ENCODE data around the gene CAVIN2. TPM values are rescaled to one million over a fixed set of nuclear protein-coding genes. Genes with fewer than 3 reads are reported as not detected.

The CAVIN2 gene
- total and polyA plus RNA-seq, 9 of the 15 experiments (the other 6 are each of a cell fraction or from before 2014, with no cell fraction given): 20.6 to 92.4 (median 69.0) TPM

GRCh38 chr2:191848771-191849767 is 2.2 kb upstream of the CAVIN2 start (continued):
- TF ChIP-seq CEBPZ (IDR thresholded peaks at IDR 0.05; ENCODE audit: borderline replicate concordance, low read depth, low read length): no peak
- no peak for TF ChIP-seq HMG20B (CRISPR knock-in tag; IDR thresholded peaks at IDR 0.05)
- TF ChIP-seq TGIF2 (CRISPR knock-in tag; IDR thresholded peaks at IDR 0.05): no peak
- no peak for TF ChIP-seq CEBPB (tag; IDR thresholded peaks at IDR 0.05)
- no peak for TF ChIP-seq ZNF347 (CRISPR knock-in tag; IDR thresholded peaks at IDR 0.05; ENCODE audit: low read depth)
- TF ChIP-seq SOX6 (IDR thresholded peaks at IDR 0.05): peak; percentile 65
- TF ChIP-seq NCOA2 (IDR thresholded peaks at IDR 0.05; ENCODE audit: partially characterized antibody in 2 of 2): peak in 1 of 2 experiments; percentile 71
- no peak for TF ChIP-seq MXD1 (CRISPR knock-in tag; IDR thresholded peaks at IDR 0.05; ENCODE audit: borderline replicate concordance, poor library complexity, severe bottlenecking)
- 0 out of 2 replicates have a peak, but pooled peaks have one; percentile 45 for TF ChIP-seq HMG20A (CRISPR knock-in tag; conservative IDR thresholded peaks at IDR 0.05)
- TF ChIP-seq ZNF408 (CRISPR knock-in tag; IDR thresholded peaks at IDR 0.05; ENCODE audit: low read depth): no peak
- peak; percentile 60 for TF ChIP-seq DACH1 (IDR thresholded peaks at IDR 0.05; ENCODE audit: partially characterized antibody)
- TF ChIP-seq HDAC2 (IDR thresholded peaks at IDR 0.05): peak; percentile 77
- peak in 1 of 2 experiments; percentile 85; a peak in 2 of 4 replicates for TF ChIP-seq HDAC1 (IDR thresholded peaks at IDR 0.05)
- TF ChIP-seq SAFB (IDR thresholded peaks at IDR 0.05; ENCODE audit: borderline replicate concordance, low read depth, low read length): no peak
- TF ChIP-seq MAFF (IDR thresholded peaks at IDR 0.05; ENCODE audit: low read length): no peak
- no peak for TF ChIP-seq TRIM28 (IDR thresholded peaks at IDR 0.05)
- no peak for TF ChIP-seq PCBP2 (IDR thresholded peaks at IDR 0.05; ENCODE audit: low read depth, low read length, poor library complexity, severe bottlenecking)
- peak in 1 of 2 experiments; percentile 81; a peak in 2 of 4 replicates for TF ChIP-seq FOXK2 (conservative IDR thresholded peaks at IDR 0.05 in 1 of 2, IDR thresholded peaks at IDR 0.05 in 1 of 2; ENCODE audit: low read depth in 2 of 2)
- TF ChIP-seq SMAD3 (CRISPR knock-in tag; conservative IDR thresholded peaks at IDR 0.05): no peak
- TF ChIP-seq, protein P1, sequence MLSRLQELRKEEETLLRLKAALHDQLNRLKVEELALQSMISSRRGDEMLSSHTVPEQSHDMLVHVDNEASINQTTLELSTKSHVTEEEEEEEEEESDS (CRISPR knock-in tag; IDR thresholded peaks at IDR 0.05): no peak

All from K562 (cell line).